Thyroid gland (tissue), 4 donors: ENCODE data around the gene TSFM.

Source experiments
- CTCF ChIP-seq, 6 experiments: fragments of 200-600 bp in 3 of 6; fragments of 450-650 bp in 3 of 6; sonication (generic) in 3 of 6; IDR thresholded peaks; one replicate each; pipeline ENCODE4 v1.5.1; 2016 to 2019; ENCODE audit warnings: antibody characterized with exemption in 6 of 6, mild to moderate bottlenecking in 2 of 6, inconsistent platforms in 1 of 6, moderate library complexity in 1 of 6
- POLR2A ChIP-seq, 2 donors: fragments of 450-650 bp; IDR thresholded peaks; one replicate each; pipeline ENCODE4 v1.6.1; 2017; ENCODE audit warnings: antibody characterized with exemption in 2 of 2, mild to moderate bottlenecking in 2 of 2, moderate library complexity in 1 of 2

DNA sequence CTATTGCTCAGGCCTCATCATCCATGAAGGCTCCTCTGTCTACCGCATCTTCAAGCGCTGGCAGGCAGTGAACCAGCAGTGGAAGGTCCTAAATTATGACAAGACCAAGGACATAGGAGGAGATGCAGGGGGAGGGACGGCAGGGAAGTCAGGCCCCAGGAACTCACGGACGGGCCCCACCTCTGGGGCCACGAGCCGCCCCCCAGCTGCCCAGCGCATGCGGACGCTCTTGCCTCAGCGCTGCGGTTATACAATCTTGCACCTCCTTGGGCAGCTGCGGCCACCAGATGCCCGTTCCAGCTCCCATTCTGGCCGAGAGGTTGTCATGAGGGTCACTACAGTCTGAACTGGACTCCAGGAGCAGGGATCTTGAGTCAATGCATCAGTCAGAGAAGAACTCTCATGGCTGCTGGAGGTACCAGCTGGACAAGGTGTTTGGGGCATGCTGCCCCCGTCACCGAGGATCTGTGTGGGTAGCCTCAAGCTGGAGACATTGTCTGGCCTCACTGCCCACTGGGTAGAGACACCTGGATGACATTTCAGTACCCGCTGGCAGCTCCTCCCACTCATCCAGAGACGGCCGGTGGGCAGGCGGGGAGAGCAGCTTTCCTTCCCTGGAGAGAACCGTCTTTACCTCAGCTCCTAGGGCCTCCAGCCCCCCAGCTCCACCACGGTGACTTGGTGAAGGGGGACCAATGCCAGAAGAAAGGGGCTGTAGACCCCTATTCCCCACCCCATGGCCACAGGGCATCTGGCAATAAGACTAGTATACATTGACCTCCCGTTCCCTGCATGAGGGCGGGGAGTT, 23.8 kb upstream of the TSFM start:
- TF ChIP-seq CTCF (IDR thresholded peaks at IDR 0.05), result no peak
- TF ChIP-seq POLR2A (IDR thresholded peaks at IDR 0.05), result no peak
